ENCODE measurements around the gene PTPRN2.
"Not testable (repeated sequence)": the region's sequence is repeated elsewhere in the genome, so short reads cannot be mapped to it uniquely, and the experiment has no call there.

Gene PTPRN2

DNA sequence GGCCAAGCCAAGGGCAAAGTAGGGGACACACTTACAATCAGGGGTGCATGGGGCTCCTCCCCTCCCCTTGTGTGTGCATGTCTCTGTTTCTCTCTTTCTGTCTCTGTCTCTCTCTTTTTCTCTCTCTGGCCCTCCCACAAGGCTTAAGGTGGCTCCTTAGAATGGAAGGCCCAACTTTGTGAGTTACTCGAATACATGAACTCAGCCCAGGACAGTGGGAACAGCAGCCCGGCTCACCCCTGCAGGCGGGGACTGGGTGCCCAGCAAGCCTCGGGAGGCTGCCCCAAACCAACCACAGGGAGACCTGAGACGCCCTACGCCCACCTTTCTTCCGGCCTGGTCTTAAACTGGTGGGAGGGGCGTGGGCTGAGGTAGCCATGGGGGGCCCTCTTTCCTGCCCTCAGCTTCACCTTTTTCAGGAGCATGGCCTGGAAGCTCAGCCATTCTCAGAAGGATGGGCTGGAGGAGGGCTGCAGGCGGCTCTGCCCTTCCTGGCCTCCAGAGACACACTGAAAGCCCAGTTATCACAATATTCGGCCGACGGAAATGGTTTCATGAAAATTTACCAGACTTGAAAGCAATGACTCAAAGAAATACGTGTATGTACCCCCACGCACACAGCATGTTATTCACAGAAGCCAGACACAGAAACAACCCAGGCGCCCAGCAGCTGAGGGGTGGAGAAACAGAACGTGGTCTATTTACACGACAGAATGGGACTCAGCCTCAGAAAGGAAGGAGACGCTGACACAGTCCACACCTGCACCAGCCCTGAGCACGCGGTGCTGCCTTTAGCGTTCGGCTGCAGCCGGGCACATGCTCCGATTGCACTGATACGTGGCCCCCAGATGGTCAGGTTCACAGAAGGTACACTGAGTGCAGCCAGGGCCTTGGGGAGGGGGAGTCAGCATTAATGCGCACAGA is 229.5 kb downstream of the PTPRN2 start:
- DNase-seq = no peak

DNA sequence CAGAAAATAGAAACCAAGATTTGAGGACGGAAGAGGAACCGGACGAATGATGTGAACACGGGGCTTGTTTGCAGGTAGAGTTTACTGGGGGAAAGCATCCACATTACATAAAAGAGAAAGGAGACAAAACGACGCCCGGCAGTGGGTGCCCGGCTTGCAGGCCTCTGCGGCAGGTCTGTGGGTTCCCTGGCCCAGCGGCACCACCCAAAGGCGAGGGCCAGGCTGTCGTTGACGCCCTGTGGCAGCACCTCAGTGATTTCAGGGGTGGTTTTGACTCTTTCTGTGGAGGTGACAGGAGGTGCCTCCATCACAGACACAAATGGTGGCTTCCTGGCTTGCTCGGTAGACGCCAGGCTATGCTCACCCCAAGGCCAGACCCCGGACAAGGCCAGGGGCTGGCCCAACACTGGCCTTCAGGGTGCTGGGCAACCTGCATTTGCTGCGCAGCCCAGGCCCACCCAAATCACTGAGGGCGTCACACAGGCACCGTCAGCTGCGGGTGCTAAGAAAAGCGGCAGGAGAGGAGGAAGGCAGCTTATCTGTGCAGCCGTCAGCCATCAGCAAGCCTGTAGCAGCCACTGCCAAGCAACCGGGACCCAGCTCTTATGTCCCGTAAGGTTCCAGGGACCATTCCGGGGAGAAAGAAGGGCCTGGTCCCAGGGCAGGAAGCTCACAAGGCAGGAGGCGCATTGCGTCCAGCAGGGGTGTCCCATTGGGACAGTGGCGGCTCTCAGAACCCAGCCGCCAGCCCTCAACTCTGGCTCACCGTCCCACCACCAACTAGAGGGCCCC is 230.3 kb downstream of the PTPRN2 start:
- DNase-seq = no peak

DNA sequence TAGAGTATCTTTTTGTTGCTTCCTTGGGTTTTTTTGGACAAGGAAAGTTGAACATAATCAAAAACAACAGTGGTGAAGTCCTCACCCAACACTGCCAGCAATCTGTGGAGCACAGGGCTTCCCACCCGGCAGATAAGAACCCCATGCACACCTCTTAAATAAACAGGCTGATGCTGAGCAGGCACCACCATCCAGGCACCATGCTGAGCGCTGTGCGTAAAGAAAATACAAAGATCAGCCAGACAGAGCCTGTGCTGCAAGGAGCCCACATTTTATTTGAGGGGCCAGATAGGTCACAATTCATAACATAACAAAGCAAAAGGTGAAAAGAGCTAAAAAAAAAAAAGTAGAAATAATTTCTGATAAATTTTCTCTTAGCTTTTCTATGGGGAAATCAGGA is 231.2 kb downstream of the PTPRN2 start:
- no peak for DNase-seq

DNA sequence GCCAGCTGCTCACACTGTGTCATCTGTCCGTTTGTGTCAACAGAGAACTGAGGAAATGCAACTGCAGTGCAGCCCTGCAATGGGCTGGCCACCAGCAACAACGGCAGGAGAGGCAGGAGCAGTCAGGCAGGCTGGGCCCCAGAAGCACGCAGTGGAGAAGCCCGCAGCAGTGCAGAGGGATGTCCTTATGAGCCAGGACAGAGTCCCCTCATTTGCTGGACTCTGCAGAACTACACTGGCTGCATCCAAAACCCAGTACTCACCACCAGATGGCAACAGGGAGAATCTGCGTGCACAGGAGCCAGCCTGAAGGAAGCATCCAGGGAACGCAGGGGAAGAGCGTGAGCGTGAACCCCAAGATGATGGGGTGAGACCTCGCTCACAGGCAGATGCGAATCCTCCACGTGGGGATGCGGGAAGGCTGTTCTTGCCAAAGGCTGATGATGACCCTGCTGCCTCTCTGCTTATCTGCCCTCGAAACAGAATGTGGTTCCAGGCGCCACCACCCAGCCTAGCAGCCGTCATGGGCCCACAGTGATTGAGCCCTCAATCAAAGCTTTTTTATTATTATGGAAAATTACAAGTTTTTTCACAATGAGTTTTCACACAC is 232.1 kb downstream of the PTPRN2 start:
- DNase-seq = no peak

DNA sequence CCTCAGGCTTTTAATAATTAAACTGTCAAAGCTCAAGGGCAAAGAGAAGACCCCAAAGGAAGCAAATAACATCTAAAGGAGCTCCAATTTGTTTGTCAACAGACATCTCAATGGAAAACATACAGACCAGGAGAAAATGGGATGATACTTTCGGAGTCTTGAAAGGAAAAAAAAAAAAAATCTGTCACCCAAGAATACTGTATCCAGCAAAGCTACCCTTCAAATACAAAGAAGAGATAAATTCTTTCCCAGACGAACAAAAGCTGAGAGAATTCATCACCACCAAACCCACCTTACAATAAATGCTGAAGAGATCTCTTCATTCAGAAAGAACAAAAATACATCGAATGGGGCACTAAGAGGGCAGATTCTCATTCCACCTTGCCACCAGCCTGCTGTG is 232.8 kb downstream of the PTPRN2 start:
- DNase-seq = no peak

DNA sequence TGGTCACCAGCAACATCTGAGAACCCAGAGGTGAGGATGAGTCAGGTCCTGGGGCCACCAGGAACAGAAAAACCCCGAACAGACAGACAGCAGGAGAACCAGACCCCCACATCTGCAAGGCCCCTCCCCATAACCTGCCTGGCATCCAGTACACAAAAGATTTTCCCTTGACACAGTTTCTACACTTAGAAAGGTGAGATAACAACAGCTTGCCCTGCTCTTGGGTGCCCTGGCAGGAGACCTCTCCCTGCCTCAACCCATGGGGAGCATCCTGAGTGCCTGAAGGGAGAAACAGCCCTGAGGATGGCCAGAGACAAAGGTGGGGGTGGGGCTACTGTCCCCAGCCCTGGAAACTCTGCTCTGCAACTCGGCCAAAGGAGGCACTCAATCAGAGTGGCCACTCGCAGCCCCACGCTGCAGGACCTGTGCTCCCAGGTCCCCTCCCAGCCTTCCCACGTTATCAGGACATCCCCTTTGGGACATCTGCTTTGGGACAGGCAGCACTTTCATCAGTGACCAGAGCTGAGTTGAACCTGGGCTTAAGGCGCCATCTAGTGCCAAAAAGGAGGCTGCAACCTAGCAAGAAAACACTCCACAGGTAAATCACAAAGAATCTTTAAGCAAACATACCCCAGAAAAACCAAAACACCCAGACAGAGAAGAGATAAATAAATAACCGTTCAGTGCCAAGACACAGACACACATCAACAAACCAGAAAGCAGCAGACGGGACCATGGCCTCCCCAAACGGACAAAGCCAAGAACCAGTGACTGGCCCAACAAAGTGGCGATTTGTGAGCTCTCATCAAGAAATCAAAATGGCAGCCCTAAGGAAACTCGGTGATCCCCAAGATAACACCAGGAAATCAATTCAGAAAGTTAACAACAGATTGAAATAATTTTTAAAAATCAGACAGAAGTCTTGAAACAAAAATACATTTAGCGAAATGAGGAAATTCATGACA is 233.7 kb downstream of the PTPRN2 start:
- peak; percentile 1 for DNase-seq

DNA sequence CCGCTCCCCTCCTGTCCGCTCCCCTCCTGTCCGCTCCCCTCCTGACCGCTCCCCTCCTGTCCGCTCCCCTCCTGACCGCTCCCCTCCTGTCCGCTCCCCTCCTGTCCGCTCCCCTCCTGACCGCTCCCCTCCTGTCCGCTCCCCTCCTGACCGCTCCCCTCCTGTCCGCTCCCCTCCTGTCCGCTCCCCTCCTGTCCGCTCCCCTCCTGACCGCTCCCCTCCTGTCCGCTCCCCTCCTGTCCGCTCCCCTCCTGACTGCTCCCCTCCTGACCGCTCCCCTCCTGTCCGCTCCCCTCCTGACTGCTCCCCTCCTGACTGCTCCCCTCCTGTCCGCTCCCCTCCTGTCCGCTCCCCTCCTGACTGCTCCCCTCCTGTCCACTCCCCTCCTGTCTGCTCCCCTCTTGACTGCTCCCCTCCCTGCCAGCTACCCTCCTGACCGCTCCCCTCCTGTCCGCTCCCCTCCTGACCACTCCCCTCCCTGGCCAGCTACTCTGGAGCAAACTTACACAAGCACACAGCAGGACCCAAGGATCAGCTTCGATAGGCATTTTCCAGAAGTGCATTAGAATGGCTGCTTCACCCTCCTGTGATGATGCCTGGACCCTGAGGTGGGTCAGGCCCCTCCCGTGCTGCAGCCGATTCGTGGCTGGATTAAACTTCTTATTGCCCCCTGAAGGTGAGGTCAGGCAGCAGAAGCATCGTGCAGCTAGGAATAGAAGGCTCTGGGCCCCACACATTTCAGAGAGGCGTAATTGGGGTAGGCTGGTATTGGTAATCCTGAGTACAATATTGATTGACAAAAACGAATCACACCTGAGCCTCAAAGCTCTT is 235.5 kb downstream of the PTPRN2 start:
- not testable (repeated sequence) for DNase-seq

DNA sequence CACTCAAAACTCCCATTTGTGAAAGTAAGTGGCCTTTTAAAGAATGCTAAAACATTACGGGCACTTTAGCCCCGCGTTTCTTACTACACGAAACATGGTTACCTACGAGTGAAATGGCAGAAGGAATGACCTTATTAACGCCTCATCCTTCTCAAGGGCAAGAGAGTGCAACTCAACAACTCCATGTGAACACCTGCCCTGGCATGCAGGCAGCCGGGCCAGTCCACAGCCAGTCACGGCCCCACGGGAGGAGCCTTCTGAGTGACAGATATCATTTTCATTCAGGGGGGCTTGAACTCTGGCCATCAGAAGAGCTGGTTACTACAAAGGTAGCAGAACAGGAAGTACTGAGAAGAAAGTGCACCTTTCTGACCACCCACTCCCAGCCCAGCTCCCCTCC is 236.1 kb downstream of the PTPRN2 start:
- DNase-seq = no peak

DNA sequence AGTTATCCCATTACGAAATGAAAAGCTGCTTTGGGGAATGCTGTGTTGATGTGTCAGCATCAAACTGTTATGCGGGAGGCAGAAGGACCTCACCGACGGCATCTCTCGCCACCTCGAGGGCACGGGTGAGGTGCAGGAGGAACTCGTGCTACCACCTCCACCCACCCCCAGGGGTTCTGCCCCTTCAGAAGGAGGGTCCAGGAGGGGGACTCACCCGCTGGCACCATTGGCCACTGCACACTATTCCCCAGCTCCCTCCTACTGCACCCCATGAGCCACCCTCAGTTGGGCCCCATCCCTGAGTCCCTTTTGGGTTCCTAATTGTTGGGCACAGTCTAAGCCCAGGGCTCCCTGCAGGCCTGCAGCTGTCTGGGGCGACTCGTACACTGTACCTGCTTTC is 236.6 kb downstream of the PTPRN2 start:
- DNase-seq = no peak

DNA sequence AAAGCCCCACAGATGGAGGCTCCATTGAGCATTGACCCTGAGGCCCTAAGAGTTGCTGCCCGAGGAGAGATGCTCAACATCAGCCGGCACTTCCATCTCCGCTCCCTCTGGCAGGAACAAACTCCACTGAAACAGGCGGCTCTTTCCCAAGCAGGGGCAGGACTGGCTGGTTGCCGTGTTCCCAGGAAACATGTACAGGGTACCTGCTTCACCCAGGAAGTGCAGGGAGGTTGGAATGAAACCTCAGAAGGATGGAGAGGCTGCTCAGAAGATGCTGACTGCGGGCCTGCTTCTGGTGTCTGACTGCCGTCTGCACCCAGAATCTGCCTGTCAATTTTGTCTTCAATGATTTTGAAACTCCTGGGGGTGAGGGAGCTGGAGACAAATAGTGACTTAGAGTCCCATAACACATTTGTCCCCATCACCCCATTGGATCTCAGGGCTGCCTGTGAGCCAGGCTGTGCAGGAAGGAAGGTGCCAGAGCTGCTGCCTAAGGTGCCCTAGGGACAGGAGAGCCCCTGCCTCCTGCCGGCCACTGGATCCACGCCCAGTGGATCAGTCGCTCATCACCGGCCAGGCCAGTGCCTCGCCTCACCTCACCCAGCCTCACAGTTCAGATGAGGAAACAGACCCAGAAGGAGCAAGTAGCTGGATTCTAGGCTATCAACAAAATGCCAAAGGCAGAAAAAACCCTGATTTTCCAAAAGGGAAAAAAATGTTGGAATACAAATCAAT is 237.3 kb downstream of the PTPRN2 start:
- DNase-seq = no peak

DNA sequence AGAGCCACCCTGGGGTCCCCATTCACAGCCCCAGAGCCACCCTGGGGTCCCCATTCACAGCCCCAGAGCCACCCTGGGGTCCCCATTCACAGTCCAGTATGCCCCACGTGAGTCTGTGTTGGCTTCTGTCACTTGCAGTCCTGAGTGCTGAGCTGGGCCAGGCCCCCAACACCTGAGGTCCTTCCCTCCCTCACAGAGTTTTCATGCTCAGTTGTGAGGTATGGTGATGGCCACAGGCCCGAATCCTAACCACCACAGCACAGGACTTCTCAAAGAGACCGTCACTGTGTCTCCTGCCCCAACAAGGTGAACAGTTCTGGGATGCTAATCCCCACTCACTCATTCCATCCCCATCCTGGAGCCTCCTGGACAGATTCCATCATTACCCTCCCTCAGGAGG is 239.2 kb downstream of the PTPRN2 start:
- no peak for DNase-seq

DNA sequence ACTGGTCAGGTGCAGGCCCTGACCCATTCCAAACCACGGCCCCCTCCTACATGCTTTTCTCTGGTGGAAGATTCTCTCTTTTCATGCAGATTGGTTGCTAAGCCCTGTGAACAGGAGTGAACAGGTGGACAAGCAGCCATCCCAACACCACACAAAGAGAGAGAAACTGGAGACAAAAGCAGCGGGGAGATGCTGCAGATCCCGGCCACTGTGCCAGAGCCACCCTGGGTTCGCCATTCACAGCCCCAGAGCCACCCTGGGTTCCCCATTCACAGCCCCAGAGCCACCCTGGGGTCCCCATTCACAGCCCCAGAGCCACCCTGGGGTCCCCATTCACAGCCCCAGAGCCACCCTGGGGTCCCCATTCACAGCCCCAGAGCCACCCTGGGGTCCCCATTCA is 239.6 kb downstream of the PTPRN2 start:
- not testable (repeated sequence) for DNase-seq

DNA sequence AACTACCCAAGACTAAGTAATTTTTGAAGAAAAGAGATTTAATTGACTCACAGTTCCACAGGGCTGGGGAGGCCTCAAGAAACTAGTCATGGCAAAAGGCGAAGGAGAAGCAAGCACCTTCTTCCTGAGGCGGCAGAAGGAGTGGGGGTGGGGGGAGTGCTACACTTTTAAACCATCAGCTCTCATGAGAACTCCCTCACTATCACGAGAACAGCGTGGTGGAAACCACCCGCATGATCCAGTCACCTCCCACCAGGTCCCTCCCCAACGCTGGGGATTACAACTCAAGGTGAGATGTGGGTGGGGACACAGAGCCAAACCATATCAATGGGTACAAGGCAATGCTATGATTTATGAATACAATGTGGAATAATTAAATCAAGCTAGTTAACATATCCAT is 241.9 kb downstream of the PTPRN2 start:
- DNase-seq = no peak

DNA sequence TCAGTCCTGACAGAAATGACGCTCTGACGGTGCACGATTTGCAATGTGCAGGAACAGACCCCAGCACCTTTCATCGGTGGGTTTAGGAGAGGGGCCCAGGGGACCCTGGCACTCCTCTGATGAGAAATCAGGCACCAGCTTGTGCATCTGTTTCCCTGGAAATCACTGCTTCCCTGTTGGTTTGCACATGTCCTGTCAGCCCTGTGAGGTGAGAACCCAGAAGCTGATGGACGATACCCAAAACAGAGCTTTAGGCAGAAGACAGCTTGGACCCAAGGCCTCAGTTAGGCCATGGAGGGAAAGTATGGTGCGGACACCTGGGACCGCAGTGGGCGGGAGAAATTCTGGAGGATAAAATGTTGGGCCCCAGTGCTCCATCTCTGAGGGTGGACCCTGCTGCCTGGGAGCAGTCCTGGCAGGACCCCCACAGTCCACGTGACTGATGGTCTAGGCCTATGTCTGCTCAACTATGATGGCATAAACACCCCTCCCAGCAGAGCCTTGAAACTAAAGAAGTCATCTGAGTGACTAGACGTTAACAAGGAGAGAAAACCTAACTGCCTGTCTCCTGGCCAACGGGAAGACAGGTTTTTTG is 242.8 kb downstream of the PTPRN2 start:
- no peak for DNase-seq

DNA sequence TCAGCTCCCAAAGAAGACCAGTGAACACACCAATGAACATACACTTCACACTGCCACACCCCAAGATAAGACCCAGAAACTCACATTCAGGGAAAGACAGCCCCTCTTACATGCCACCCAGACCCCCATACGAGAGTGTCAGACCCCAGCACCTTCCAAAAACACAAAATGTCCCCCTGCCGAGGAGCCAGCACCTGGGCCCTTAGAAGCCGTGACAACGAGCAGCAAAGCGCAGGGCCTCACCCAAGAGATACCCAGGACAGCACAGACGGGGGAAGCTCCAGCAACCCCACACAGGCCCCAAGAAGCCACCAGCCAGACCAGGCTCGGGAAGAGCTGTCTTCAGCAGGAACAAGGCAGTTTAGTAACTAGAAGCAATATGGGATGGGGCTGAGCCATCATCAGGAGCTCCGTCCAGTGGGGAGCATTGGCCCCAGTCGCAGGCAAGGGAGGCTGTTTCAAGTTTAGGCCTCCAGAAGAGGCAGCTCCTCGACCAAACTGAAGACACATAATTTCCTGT is 243.6 kb downstream of the PTPRN2 start:
- DNase-seq = no peak

DNA sequence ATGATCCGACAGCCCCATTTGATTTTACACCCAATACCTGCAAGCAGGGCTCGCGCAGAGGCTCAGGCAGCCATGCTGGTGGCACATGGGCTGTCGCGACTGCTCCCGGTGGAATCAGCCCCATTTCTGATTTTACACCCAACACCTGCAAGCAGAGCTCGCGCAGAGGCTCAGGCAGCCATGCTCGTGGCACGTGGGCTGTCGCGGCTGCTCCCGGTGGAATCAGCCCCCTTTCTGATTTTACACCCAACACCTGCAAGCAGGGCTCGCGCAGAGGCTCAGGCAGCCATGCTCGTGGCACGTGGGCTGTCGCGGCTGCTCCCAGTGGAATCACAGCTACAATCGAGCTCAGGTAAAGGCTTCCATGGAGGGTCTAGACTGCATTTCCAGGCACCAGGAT is 244.1 kb downstream of the PTPRN2 start:
- no peak for DNase-seq

DNA sequence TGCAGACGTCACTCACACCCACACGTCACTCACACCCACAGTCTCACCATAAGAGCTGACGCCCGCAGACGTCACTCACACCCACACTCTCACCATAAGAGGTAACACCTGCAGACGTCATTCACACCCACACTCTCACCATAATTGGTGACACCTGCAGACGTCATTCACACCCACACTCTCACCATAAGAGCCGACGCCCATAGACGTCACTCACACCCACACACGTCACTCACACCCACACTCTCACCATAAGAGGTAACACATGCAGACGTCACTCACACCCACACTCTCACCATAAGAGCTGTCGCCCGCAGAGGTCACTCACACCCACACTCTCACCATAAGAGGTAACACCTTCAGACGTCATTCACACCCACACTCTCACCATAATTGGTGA is 246.5 kb downstream of the PTPRN2 start:
- not testable (repeated sequence) for DNase-seq

DNA sequence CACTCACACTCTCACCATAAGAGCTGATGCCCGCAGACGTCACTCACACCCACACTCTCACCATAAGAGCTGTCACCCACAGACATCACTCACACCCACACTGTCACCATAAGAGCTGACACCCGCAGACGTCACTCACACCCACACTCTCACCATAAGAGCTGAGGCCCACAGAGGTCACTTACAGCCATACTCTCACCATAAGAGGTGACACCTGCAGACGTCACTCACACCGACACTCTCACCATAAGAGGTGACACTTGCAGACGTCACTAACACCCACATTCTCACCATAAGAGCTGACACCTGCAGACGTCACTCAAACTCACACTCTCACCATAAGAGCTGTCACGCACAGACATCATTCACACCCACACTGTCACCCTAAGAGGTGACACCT is 250.7 kb downstream of the PTPRN2 start:
- DNase-seq = not testable (repeated sequence)

DNA sequence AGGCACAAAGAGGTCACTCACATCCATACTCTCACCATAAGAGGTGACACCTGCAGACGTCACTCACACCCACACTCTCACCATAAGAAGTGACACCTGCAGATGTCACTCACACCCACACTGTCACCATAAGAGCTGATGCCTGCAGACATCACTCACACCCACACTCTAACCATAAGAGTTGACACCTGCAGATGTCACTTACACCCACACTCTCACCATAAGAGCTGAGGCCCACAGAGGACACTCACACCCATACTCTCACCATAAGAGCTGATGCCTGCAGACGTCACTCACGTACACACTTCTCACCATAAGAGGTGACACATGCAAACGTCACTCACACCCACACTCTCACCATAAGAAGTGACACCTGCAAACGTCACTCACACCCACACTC is 255.1 kb downstream of the PTPRN2 start:
- DNase-seq = not testable (repeated sequence)

DNA sequence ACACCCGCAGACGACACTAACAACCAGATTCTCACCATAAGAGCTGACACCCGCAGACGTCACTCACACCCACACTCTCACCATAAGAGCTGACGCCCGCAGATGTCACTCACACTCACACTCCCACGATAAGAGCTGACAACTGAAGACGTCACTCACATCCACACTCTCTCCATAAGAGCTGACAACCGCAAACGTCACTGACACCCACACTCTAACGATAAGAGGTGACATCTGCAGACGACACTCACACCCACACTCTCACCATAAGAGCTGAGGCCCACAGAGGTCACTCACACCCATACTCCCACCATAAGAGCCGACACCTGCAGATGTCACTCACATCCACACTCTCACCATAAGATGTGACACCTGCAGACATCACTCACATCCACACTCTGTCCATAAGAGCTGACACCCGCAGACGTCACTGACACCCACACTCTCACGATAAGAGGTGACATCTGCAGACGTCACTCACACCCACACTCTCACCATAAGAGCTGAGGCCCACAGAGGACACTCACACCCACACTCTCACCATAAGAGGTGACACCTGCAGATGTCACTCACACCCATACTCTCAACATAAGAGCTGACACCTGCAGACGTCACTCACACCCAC is 255.7 kb downstream of the PTPRN2 start:
- DNase-seq = not testable (repeated sequence)
